Parathyroid adenoma (tissue), 2 donors: ENCODE data around the gene ASB14.

Experiments
- H2AFZ ChIP-seq: fragments of 300-600 bp; sonication (generic); one replicate; pipeline ENCODE4 v1.7.0; 2017; ENCODE audit warnings: antibody characterized with exemption, mild to moderate bottlenecking
- H3K27ac ChIP-seq: fragments of 300-600 bp; sonication (generic); one replicate; pipeline ENCODE4 v1.7.0; 2017
- H3K27me3 ChIP-seq: fragments of 300-600 bp; sonication (generic); one replicate; pipeline ENCODE4 v1.7.0; 2017; ENCODE audit warnings: low read length; ENCODE audit not compliant: control insufficient read depth, insufficient read depth
- H3K36me3 ChIP-seq: fragments of 300-600 bp; sonication (generic); one replicate; pipeline ENCODE4 v1.7.0; 2017; ENCODE audit warnings: low read length; ENCODE audit not compliant: control insufficient read depth, insufficient read depth
- H3K4me1 ChIP-seq: fragments of 300-600 bp; sonication (generic); one replicate; pipeline ENCODE4 v1.7.0; 2017; ENCODE audit warnings: control low read depth
- H3K4me2 ChIP-seq: fragments of 300-600 bp; sonication (generic); one replicate; pipeline ENCODE4 v1.7.0; 2017; ENCODE audit warnings: low read length
- H3K4me3 ChIP-seq: fragments of 300-600 bp; sonication (generic); one replicate; pipeline ENCODE4 v1.7.0; 2017; ENCODE audit warnings: low read depth, low read length
- H3K79me2 ChIP-seq: fragments of 300-600 bp; sonication (generic); one replicate; pipeline ENCODE4 v1.7.0; 2017; ENCODE audit warnings: control low read depth
- H3K9ac ChIP-seq: fragments of 300-600 bp; sonication (generic); one replicate; pipeline ENCODE4 v1.7.0; 2017; ENCODE audit warnings: mild to moderate bottlenecking
- H3K9me3 ChIP-seq: fragments of 300-600 bp; sonication (generic); one replicate; pipeline ENCODE4 v1.7.0; 2017; ENCODE audit warnings: low read length; ENCODE audit not compliant: control insufficient read depth
- CTCF ChIP-seq: fragments of 300-600 bp; sonication (generic); IDR thresholded peaks from one replicate; pipeline ENCODE4 v1.7.0; 2017; ENCODE audit warnings: antibody characterized with exemption, mild to moderate bottlenecking
- donor health status: primary hyperparathyroidism.

The ASB14 gene

GRCh38 chr3:57234613-57235575 lies 57.6 kb downstream of the ASB14 start:
- no peak overlapping the region for H3K27ac ChIP-seq
- H3K4me3 ChIP-seq = no peak overlapping the region
- no peaks in the 10 kb centered on the region for H3K27me3 ChIP-seq
- H2AFZ ChIP-seq = no peak overlapping the region
- no peak overlapping the region for H3K9ac ChIP-seq
- peaks cover 22% of the 10 kb centered on the region for H3K79me2 ChIP-seq
- no peak overlapping the region for H3K4me2 ChIP-seq
- H3K4me1 ChIP-seq = no peaks in the 10 kb centered on the region
- TF ChIP-seq CTCF = no peak
- H3K9me3 ChIP-seq = no peaks in the 10 kb centered on the region
- H3K36me3 ChIP-seq = no peaks in the 10 kb centered on the region

- Histone ChIP-seq H3K4me3 (no peak overlapping the region), H3K9me3 (no peaks in the 10 kb centered on the region), H3K79me2 (peaks cover 28% of the 10 kb centered on the region), H3K27ac (no peak overlapping the region), H2AFZ (no peak overlapping the region), H3K4me1 (no peaks in the 10 kb centered on the region), H3K36me3 (no peaks in the 10 kb centered on the region), H3K4me2 (no peak overlapping the region), H3K27me3 (no peaks in the 10 kb centered on the region), H3K9ac (no peak overlapping the region)
- no peak for TF ChIP-seq CTCF
These were observed 58.7 kb downstream of the ASB14 start for GRCh38 chr3:57233799-57234198.

- H3K4me1 ChIP-seq = peaks cover 3% of the 10 kb centered on the region
- no peak overlapping the region for H2AFZ ChIP-seq
- no peak for TF ChIP-seq CTCF
- H3K9ac ChIP-seq = no peak overlapping the region
- H3K79me2 ChIP-seq = peaks cover 28% of the 10 kb centered on the region
- no peaks in the 10 kb centered on the region for H3K36me3 ChIP-seq
- no peak overlapping the region for H3K4me3 ChIP-seq
- no peaks in the 10 kb centered on the region for H3K9me3 ChIP-seq
- H3K27me3 ChIP-seq = no peaks in the 10 kb centered on the region
- no peak overlapping the region for H3K27ac ChIP-seq
- no peak overlapping the region for H3K4me2 ChIP-seq
These were observed 62.5 kb downstream of the ASB14 start for GRCh38 chr3:57230006-57230405.

- no peak for TF ChIP-seq CTCF
- H3K9ac ChIP-seq = peak overlapping the region; percentile 13
- H3K27ac ChIP-seq = peak overlapping the region; percentile 85
- H3K9me3 ChIP-seq = no peaks in the 10 kb centered on the region
- peak overlapping the region; percentile 67 for H3K4me3 ChIP-seq
- H3K27me3 ChIP-seq = no peaks in the 10 kb centered on the region
- peak overlapping the region; percentile 64 for H3K4me2 ChIP-seq
- no peaks in the 10 kb centered on the region for H3K36me3 ChIP-seq
- peak overlapping the region; percentile 96 for H2AFZ ChIP-seq
- peaks cover 3% of the 10 kb centered on the region for H3K4me1 ChIP-seq
- H3K79me2 ChIP-seq = peaks cover 28% of the 10 kb centered on the region
These were observed 64.3 kb downstream of the ASB14 start for GRCh38 chr3:57227930-57228751.
